ENCODE measurements around the gene GLS.

- no peak for TF ChIP-seq CTBP1 (IDR thresholded peaks at IDR 0.05; ENCODE audit: borderline replicate concordance)
- no peak for TF ChIP-seq FOXM1 (IDR thresholded peaks at IDR 0.05; ENCODE audit: borderline replicate concordance)
- TF ChIP-seq FOXK2 (IDR thresholded peaks at IDR 0.05) = no peak
- no peak for TF ChIP-seq NFRKB (IDR thresholded peaks at IDR 0.05)
- no peak for TF ChIP-seq TARDBP (IDR thresholded peaks at IDR 0.05)
- TF ChIP-seq L3MBTL2 (conservative IDR thresholded peaks at IDR 0.05) = no peak
- TF ChIP-seq FOXA1 (IDR thresholded peaks at IDR 0.05) = no peak
- TF ChIP-seq BHLHE40 (IDR thresholded peaks at IDR 0.05; ENCODE audit: borderline replicate concordance) = no peak
These were observed 79.5 kb downstream of the GLS start for GRCh38 chr2:190959911-190960788.

All from HEK293T (cell line).